GM21737 (cell line): ENCODE data around the gene AUTS2.

Experiments used
- ATAC-seq: cut with Tn5 transposase; IDR thresholded peaks from one replicate; pipeline ENCODE4 v1.9.1; 2021; ENCODE audit warnings: mild to moderate bottlenecking, moderate library complexity; ENCODE audit not compliant: unreplicated experiment

The AUTS2 gene

GRCh38 chr7:70047384-70047783 lies 449.1 kb downstream of the AUTS2 start:
- ATAC-seq, result no peak

DNA sequence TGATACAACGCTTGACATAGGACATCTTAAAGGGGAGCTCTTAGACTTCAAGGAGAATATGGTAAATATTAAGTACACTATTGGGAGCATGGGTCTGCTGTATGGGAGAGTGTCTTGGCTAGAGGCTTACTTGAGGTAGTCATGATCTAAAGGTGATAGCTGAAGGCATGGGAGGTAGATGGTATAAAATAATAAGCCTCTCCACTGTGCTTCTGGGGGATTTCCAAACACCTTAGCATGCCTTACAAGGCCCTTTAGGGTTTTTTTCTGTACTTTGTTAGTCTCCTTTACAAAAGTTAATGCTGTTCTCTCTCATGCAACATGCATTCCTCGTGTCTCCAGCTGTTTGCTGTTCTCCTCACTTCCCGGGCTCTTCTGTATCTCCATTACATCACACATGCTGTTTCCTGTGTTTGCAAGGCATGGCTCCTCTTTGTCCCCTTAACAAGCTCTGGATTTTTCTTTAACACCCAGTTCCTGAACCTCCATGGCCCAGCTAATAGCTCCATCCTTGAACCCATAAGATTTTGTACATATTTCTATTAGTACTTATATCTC lies 449.7 kb downstream of the AUTS2 start:
- ATAC-seq, result no peak

- ATAC-seq, result no peak
Measured at GRCh38 chr7:70051726-70052125, 453.5 kb downstream of the AUTS2 start.

- no peak for ATAC-seq
Measured at GRCh38 chr7:70052691-70053090, 454.4 kb downstream of the AUTS2 start.

DNA sequence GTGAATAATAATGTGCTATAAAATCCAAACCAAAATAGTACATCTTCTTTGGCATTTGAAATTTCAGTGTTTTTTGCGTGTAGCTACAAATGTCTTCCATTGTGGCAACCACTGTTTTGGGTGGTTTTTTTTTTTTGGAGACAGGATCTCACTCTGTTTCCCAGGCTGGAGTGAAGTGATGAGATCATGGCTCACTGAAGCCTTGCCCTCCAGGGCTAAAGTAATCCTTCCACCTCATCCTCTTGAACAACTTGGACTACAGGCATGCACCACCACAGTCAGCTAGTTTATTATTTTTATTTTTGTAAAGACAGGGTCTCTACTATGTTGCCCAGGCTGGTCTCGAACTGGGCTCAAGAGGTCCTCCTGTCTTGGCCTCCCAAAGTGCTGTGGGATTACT lies 455.1 kb downstream of the AUTS2 start:
- ATAC-seq, result no peak

DNA sequence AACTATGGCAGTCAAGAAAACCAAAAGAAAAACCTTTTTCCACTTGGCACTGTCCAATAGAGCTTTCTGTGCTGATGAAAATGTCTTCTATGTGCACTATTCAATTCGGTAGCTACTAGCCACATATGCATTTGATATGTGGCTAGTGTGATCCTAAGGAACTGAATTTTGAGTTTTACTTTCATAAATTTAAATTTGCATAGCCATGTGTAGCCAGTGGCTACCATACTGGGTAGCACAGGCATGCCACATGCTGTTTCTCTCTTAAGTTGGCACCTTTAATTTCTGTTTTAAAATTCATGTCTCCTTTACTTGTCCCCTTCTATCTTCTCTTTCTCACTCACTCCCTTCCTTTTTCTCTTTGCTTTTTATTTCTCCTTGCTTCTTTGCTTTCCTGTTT lies 455.7 kb downstream of the AUTS2 start:
- ATAC-seq, result no peak

- ATAC-seq, result no peak
Measured at GRCh38 chr7:70056363-70056762, 458.1 kb downstream of the AUTS2 start.

- no peak for ATAC-seq
Measured at GRCh38 chr7:70060298-70061068, 462.2 kb downstream of the AUTS2 start.

DNA sequence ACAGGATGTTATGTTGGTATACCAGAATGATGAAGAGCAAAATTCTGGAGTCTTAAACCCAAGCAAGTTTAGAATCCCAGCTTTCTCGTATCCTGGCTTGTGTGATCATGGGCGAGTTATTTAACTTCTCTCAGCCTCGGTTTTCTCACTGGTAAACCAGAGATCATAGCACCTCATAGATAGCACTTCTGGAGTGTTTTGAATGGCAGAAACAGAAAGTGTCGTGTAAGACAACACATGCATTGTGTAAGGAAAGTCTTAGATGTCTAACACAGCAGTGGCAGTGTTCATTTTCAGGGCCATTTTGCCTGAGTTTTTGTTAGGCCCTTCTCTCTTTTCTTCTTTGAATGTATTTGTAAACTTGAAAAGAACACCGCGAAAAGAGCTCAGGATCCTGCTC lies 465.1 kb downstream of the AUTS2 start:
- ATAC-seq, result no peak

GRCh38 chr7:70063927-70064326 lies 465.7 kb downstream of the AUTS2 start:
- ATAC-seq, result no peak

GRCh38 chr7:70066844-70067243 lies 468.6 kb downstream of the AUTS2 start:
- ATAC-seq, result no peak

DNA sequence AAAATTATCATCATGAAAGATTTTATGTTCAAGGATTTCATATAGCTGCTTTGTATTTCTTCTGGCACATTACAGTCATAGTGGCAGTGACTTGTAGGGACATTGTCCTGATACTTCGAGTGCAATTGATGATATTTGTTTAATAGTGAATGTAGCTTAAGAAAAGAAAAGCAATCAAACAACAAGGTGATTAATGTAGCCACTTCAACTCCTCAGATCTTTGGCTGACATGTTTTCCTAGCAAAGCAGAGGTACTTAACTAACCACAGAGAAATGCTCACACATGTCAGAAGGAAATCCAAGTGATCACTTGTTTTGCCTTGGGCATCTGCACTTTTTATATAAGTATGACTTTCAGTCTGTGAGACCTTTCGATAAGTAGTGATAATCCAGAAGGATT lies 470.3 kb downstream of the AUTS2 start:
- no peak for ATAC-seq

DNA sequence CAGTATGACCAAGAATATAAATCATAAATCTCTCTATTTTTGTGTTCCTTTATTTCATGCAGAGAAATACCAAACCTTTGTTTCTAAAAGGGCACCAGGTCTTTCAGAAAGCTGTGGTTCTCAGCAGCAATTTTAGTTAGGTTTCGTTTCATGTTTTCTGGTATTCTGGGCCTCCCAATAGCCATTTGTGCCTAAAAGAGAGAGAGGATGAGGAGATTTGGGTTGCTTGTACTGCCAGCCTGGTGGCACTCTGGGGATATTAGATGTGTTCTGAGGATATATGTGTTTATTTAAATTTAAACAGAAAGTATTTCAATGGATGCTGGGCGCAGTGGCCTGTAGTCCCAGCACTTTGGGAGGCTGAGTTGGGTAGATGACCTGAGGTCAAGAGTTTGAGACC lies 471.7 kb downstream of the AUTS2 start:
- no peak for ATAC-seq

GRCh38 chr7:70071766-70072165 lies 473.5 kb downstream of the AUTS2 start:
- ATAC-seq, result no peak

DNA sequence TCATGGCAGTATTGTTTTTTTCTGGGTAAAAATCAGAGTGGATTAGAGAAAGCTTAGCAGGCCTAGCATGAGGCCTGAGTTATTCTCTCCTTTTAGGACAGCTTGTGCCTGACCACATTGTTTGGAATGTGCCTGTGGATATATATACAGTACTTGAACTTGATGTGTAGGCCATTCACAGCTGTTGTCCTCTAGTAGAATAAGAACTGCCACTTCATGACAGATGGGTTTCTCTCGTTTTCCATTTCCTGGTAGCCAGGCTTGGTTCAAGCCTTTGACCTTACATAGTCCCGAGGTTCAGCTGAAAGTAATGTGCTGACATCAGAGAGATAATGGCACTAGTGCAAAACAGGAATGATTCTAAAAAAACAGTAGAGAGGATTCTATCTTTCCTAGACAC lies 473.9 kb downstream of the AUTS2 start:
- no peak for ATAC-seq

DNA sequence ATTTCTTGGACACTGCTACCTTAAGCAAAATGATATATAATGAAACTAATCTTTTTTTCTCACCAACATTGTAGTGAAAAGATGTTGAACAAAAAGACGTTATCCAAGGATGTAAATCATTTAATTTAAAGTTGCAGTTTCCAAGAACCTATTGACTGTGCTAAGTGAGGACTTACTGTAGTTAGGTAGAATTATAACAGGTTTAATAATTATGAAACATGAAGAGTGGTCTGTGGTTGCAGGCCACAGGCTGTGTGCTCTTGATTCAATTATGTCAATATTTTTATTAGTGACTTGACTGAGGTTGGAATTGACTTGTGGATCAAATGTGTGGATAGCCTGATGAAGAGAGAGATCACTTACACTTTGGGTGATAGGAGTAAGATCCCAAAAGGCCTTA lies 478.1 kb downstream of the AUTS2 start:
- ATAC-seq, result no peak

- no peak for ATAC-seq
Measured at GRCh38 chr7:70082099-70082611, 483.9 kb downstream of the AUTS2 start.

GRCh38 chr7:70091362-70091761 lies 493.1 kb downstream of the AUTS2 start:
- ATAC-seq, result no peak

DNA sequence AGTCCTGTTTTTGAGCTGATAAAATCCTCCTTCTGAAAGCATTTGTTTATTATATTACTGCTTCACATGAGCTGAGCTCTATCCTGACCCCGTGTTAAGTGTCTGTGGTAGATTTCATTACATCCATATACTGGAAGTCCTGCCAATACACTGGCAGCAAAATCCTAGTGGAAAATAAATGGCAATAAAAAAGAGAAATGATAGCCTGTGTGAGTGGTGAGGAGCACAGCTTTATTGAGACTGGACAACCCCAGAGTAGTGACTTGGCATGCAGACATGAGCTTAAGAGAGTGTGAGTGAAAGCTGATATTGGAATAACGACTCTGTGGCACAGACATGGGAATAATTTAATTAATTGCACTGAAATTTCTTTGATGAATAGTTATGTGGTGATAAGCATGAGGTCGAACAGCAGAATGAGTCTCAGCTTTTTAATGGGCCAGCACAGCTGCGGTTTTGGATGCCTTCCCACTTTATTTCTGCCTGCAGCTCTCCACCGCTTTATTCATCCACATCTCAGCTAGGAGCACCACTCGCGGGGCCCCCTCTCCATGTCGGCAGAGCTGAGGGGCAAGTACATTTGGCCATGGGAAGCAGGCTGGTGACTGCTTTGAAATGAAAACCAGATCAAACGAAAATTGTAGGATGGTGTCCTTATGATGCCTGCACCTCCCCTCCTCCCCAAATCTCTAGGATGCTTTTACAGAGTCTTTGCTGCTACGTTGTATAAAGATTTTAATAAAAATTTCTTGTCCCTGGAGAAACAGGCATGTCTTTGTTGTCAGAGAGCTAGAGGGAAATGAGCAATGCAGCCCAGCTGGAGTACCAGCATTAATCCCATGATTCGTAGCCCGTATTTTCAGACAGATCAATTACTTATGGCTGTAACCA lies 494.3 kb downstream of the AUTS2 start:
- ATAC-seq, result no peak

DNA sequence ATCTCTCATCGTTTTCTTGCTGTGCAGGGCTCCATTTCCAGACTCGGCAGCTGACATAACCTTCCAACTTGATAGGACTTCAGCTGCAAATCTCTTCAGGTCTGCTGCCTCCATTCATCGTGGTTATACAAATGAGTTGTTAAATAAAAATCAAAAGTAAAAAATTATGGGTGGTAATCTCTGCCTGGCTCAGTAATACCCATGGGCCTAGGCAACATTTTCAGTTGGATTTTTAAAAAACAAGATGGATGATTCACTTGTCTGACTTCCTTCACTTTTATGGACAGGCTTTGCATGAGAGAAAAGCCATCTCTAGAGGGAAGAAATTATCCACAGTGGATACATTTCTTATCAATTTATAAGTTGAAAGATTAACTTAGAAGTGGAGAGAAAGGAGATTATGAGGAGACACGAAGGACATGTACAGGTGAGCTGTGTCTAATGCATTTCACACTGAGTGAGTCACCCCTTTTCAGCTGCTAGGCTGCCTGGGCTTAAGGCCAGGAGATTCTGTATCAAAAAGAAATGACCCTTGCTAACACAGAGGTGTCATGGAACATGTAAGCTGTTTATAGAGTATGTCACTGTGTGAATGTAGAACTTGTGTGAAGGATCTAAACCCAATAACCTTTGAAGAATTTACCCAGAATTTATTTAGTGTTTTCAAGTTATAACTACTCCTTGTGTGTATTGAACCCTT lies 495.1 kb downstream of the AUTS2 start:
- ATAC-seq, result no peak

GRCh38 chr7:70094831-70095230 lies 496.6 kb downstream of the AUTS2 start:
- no peak for ATAC-seq
